Muscle of back (tissue), 11 donors: ENCODE results near the gene AVEN. TPM values are rescaled to one million over a fixed set of nuclear protein-coding genes. Genes with fewer than 3 reads are reported as not detected.
"Not testable (repeated sequence)": the region's sequence is repeated elsewhere in the genome, so short reads cannot be mapped to it uniquely, and the experiment has no call there.

ENCODE experiments used
- DNase-seq, 3 donors: peaks; one replicate each; pipeline versions ENCODE4 v3.0.0 to v3.0.0-alpha.2; 2013
- polyA plus RNA-seq, 10 donors: library from polyadenylated mRNA; unstranded; fragments of 120-200 nt; gene quantifications; one replicate each; pipeline ENCODE4 v1.2.1, GENCODE V29; 2013; ENCODE audit not compliant: insufficient read length in 10 of 10

The AVEN gene
- polyA plus RNA-seq, 10 donors = 16.8 to 28.2 (median 21.7) TPM

DNA sequence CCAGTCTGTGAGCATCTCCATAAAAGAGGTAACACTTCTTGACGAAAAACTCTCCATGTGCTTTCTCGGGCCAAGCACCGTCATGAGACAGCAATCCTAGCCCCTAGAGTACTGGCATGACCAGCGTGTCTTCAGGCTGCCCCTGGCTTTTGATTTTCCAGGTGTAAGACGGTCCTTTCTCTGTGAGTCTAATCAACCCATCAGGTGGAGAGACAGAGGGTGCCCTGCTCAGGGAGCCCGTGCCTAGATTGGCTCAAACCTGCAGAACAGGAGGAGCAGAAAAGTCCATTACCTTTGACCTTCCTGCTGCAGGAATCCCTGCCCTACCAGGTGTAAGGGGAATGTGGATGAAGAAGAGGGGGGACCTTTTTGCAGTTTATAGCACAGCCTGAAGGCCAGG, 180.2 kb downstream of the AVEN start:
- DNase-seq = no peak

- no peak for DNase-seq
Observed at GRCh38 chr15:33857726-33858125, 181.3 kb downstream of the AVEN start.

DNA sequence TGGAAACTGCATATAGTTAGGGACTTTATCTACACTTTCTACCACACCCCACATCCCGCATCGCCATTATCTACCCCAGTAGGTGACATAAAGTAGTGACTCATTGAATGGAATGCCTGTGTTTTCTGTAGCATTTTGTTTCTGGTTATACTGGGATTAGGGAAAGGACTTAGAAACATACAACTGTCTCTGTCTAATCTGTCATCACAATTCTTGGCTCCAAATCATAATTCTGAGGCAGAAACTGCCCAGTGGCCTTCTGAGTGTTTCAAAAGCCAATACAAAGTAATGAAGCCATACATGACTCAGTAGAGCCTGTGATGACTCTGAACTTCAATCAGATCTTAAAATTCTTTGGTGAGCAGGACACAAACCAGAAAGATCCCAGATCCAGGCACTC, 186.4 kb downstream of the AVEN start:
- peak in 1 of 3 donors; percentile 51 for DNase-seq

- DNase-seq = peak in 1 of 3 donors; percentile 7
Observed at GRCh38 chr15:33852094-33852493, 186.9 kb downstream of the AVEN start.

DNA sequence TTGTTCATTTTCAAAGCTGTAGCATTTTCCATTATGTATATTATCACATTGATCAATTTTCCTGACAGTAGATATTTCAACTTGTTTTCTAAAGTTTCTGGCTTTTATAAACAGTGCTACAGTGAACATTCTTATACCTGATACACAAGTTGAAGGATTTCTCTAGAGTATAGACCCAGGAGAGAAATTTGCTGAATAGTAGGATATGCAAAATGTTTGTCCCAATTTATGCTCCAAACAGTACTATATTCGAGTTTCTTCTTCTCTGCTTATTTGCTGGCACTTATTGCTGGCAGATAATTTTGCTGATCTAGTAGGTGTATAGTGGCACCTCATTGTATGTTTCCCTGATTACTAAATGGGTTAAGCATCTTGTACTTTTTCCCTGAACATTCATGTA, 187.9 kb downstream of the AVEN start:
- DNase-seq = no peak

DNA sequence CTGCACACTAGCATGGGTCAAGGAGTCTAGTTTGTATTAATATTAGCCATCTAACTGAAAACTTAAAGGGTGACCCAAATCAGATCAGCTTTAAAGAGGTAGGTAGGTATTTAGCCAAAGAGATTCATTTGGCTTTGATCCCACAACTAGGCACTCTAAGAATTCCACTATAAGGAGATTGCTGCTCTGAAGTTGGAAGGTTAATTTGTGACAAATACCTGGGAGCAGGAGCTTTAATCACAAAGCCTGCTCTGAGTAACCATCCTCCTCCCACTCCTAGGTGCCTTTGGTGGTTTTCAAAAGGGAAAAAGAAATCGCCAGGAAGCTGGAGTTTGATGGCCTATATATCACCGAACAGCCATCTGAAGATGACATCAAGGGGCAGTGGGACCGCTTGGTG, 191.0 kb downstream of the AVEN start:
- DNase-seq = no peak

GRCh38 chr15:33846862-33847261, 192.1 kb downstream of the AVEN start:
- DNase-seq = no peak

- DNase-seq = no peak
Observed at GRCh38 chr15:33846142-33846541, 192.9 kb downstream of the AVEN start.

GRCh38 chr15:33844597-33844996, 194.4 kb downstream of the AVEN start:
- no peak for DNase-seq

- no peak for DNase-seq
Observed at GRCh38 chr15:33844186-33844585, 194.8 kb downstream of the AVEN start.

- DNase-seq = no peak
Observed at GRCh38 chr15:33840615-33841014, 198.4 kb downstream of the AVEN start.

GRCh38 chr15:33839540-33839939, 199.5 kb downstream of the AVEN start:
- DNase-seq = no peak

GRCh38 chr15:33837294-33837693, 201.7 kb downstream of the AVEN start:
- DNase-seq = no peak

DNA sequence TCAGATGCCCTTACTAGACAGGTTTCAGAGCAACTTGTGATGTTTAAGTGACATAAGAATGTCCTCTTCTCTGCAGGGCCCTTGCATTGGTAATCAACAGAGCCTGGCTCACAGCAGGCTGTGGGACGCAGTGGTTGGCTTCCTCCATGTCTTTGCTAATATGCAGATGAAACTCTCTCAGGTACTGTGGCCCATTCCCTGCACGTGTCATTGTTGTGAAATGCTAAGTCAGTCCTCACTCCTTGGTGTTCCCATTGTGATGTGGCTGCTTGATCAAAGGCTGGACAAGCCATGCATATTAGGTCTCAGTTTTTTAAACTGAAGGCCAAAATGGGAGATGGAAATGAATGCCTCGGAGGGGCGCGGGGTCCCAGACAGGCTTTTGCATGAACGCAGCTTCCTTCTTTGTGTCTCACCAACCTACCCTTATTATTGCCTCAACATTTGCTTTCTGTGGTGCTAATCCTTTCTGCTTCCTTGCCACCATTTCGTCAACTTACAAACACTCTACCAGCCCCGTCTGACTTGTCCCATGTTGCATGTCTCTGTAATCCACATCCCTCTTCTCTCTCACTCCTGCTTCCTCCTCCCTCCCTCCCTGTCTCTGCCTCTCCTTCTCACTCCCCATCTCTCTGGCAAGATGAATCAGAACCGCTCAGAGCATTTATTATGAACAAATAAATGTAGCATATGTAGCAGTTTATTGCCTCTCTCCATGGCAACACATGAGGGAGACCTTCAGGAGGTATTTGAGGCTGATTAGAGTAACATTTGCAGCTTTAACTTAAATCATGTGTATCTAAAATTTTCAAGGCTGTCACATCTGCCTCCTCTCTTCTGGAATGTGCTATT, 203.9 kb downstream of the AVEN start:
- DNase-seq = peak in 1 of 3 donors; percentile 6

- DNase-seq = no peak
Observed at GRCh38 chr15:33831646-33832045, 207.4 kb downstream of the AVEN start.

- DNase-seq = no peak
Observed at GRCh38 chr15:33830351-33830750, 208.7 kb downstream of the AVEN start.

- no peak for DNase-seq
Observed at GRCh38 chr15:33826201-33826600, 212.8 kb downstream of the AVEN start.

- DNase-seq = no peak
Observed at GRCh38 chr15:33825453-33825852, 213.6 kb downstream of the AVEN start.

DNA sequence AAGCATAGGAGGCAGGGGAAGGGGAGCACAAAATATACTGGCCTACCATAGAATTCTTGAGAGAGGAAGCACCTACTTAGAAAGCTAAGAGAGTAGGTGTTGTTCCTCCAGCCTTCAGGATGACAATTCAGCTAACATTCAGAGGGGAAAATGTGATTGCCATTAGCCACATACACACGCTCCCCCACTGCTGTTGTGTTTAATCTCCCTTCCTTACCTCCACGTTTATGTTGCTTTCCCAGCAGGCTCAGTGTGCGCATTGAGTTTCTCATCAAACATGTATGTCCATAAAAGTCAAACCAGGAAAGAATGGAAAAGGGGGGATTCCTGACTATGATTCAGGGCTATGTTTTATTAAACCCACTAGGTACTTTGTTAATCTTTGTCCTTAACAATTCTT, 215.9 kb downstream of the AVEN start:
- no peak for DNase-seq

DNA sequence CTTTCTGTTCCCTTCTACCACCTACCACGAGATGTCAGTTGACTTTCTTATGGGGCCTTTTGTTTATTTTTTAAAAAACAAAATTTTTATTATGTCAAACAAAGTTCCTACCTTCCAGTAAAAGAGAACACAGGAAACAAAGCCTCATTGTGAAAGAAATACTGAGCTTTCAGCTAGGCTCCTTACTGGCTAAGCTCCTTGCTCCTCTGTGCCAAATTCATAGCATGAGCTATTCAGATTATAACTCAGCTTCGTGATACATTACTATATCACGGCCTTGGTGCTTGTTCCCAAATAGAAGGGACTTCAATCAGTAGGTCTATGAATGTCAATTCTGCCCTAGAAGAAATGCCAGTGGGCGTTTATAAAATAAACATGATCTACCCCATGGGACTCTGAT, 216.5 kb downstream of the AVEN start:
- peak in 1 of 3 donors; percentile 34 for DNase-seq

- DNase-seq = not testable (repeated sequence)
Observed at GRCh38 chr15:33819499-33819898, 219.5 kb downstream of the AVEN start.
